ENCODE data around the gene MAP7.
A peak's percentile ranks its signal among the peaks of the same experiment; 100 is the strongest.
"Not testable (repeated sequence)": the region's sequence is repeated elsewhere in the genome, so short reads cannot be mapped to it uniquely, and the experiment has no call there.

The MAP7 gene

DNA sequence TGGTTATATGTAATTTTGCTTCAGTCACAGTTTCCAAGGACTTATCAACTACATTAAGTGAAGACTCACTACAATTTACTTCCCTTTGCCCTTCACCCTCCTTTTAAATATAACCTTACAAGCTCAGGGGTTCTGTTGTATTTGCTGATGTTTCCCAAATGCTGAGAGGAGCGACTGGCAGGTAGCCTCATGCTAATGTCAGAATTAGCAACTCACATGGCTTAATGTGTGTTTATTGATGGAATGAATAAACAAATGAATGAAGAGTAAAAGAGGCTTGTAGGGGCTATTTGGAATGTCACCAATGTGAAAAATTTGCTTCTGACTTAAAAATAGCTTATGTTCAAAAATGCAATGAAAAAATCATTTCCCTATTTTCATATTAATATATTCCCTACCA is 41.4 kb upstream of the MAP7 start:
- TF ChIP-seq, protein P1, sequence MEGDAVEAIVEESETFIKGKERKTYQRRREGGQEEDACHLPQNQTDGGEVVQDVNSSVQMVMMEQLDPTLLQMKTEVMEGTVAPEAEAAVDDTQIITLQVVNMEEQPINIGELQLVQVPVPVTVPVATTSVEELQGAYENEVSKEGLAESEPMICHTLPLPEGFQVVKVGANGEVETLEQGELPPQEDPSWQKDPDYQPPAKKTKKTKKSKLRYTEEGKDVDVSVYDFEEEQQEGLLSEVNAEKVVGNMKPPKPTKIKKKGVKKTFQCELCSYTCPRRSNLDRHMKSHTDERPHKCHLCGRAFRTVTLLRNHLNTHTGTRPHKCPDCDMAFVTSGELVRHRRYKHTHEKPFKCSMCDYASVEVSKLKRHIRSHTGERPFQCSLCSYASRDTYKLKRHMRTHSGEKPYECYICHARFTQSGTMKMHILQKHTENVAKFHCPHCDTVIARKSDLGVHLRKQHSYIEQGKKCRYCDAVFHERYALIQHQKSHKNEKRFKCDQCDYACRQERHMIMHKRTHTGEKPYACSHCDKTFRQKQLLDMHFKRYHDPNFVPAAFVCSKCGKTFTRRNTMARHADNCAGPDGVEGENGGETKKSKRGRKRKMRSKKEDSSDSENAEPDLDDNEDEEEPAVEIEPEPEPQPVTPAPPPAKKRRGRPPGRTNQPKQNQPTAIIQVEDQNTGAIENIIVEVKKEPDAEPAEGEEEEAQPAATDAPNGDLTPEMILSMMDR (IDR thresholded peaks at IDR 0.05; ENCODE audit: insufficient read depth, low read depth, low read length, missing control alignments) = no peak
- no peak overlapping the region for H3K4me3 ChIP-seq (ENCODE audit: low read length)
- no peak for DNase-seq (ENCODE audit: low read depth)

- DNase-seq (ENCODE audit: low read depth) = not testable (repeated sequence)
These were observed 40.6 kb upstream of the MAP7 start for GRCh38 chr6:136590846-136591245.

GRCh38 chr6:136587527-136587926 is 37.3 kb upstream of the MAP7 start:
- no peak for DNase-seq (ENCODE audit: low read depth)
- H3K4me3 ChIP-seq (ENCODE audit: low read length) = no peak overlapping the region
- TF ChIP-seq, protein P1 (IDR thresholded peaks at IDR 0.05; ENCODE audit: insufficient read depth, low read depth, low read length, missing control alignments) = no peak

More at GRCh38 chr6:136590846-136591245, 40.6 kb upstream of the MAP7 start:
- not testable (repeated sequence) for H3K4me3 ChIP-seq (ENCODE audit: low read length)

- H3K4me3 ChIP-seq (ENCODE audit: low read length) = no peak overlapping the region
- TF ChIP-seq, protein P1 (IDR thresholded peaks at IDR 0.05; ENCODE audit: insufficient read depth, low read depth, low read length, missing control alignments) = no peak
- peak; percentile 36 for DNase-seq (ENCODE audit: low read depth)
These were observed 36.1 kb upstream of the MAP7 start for GRCh38 chr6:136586295-136586694.

DNA sequence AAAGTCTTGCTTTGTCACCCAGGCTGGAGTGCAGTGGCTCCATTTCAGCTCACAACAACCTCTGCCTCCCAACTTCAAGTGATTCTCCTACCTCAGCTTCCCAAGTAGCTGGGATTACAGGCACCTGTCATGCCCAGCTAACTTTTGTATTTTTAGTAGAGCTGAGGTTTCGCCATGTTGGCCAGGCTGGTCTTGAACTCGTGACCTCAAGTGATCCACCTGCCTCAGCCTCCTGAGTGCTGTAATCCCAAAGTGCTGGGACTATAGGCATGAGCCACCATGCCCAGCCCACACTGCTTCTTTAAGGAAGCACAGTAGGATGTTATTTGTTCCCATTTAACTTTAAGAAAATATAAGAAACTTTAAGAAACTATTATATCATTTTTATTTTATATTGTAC is 35.3 kb upstream of the MAP7 start:
- H3K4me3 ChIP-seq (ENCODE audit: low read length); DNase-seq (ENCODE audit: low read depth): not testable (repeated sequence)

- not testable (repeated sequence) for DNase-seq (ENCODE audit: low read depth); H3K4me3 ChIP-seq (ENCODE audit: low read length)
These were observed 34.1 kb upstream of the MAP7 start for GRCh38 chr6:136584290-136584689.

- peak; percentile 76 for DNase-seq (ENCODE audit: low read depth)
- no peak overlapping the region for H3K4me3 ChIP-seq (ENCODE audit: low read length)
- TF ChIP-seq, protein P1 (IDR thresholded peaks at IDR 0.05; ENCODE audit: insufficient read depth, low read depth, low read length, missing control alignments) = peak; percentile 40
These were observed 32.7 kb upstream of the MAP7 start for GRCh38 chr6:136582711-136583471.

DNA sequence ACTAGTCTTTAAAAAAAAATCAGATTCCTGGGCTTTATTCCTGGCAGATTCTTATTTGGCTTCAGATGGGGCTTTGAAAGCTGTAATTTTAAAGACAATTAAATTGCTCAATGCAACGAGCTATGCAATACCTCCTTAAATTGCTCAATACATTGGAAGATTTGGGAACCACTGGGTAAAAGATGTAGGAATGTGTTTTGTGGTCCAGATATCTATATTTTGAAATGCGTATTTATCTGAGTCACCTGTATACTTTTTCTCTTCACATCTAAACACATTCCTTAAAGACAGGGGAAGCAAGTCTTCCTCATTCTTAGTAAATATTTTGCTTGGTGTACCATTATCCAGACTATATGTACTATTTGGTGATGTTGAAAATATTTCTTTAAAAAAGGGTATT is 29.6 kb upstream of the MAP7 start:
- TF ChIP-seq, protein P1 (IDR thresholded peaks at IDR 0.05; ENCODE audit: insufficient read depth, low read depth, low read length, missing control alignments) = no peak
- H3K4me3 ChIP-seq (ENCODE audit: low read length) = no peak overlapping the region
- DNase-seq (ENCODE audit: low read depth) = no peak

All from epithelial cell of esophagus (primary cell).